HG02678 (cell line): Measurements from ENCODE around the gene TEKT2.

Experiments used
- ATAC-seq: cut with Tn5 transposase; IDR thresholded peaks from one replicate; pipeline ENCODE4 v1.9.1; 2021; ENCODE audit warnings: mild to moderate bottlenecking, moderate library complexity; ENCODE audit not compliant: unreplicated experiment

The TEKT2 gene

GRCh38 chr1:36083635-36084496 is at the start of gene TEKT2:
Gene TEKT2 (plus strand): TSS chr1:36084094. CDS start chr1:36084922, 828 bp downstream.
- no peak for ATAC-seq

GRCh38 chr1:36034692-36035091 is 49.2 kb upstream of the TEKT2 start:
- ATAC-seq, result no peak

GRCh38 chr1:36035154-36035553 is 48.7 kb upstream of the TEKT2 start:
- no peak for ATAC-seq

- ATAC-seq, result no peak
These were observed 43.7 kb upstream of the TEKT2 start for GRCh38 chr1:36040238-36040637.

- ATAC-seq, result no peak
These were observed 32.1 kb upstream of the TEKT2 start for GRCh38 chr1:36051821-36052220.

GRCh38 chr1:36053978-36054377 is 29.9 kb upstream of the TEKT2 start:
- no peak for ATAC-seq

GRCh38 chr1:36055706-36056105 is 28.2 kb upstream of the TEKT2 start:
- no peak for ATAC-seq

- no peak for ATAC-seq
These were observed 21.6 kb upstream of the TEKT2 start for GRCh38 chr1:36062315-36062714.

- no peak for ATAC-seq
These were observed 16.0 kb upstream of the TEKT2 start for GRCh38 chr1:36067871-36068270.

- ATAC-seq, result no peak
These were observed 15.0 kb upstream of the TEKT2 start for GRCh38 chr1:36068866-36069265.

- ATAC-seq, result no peak
These were observed 13.5 kb upstream of the TEKT2 start for GRCh38 chr1:36070349-36070748.

GRCh38 chr1:36076979-36077573 is 6.8 kb upstream of the TEKT2 start:
- ATAC-seq, result no peak

- ATAC-seq, result no peak
These were observed 3.7 kb upstream of the TEKT2 start for GRCh38 chr1:36080236-36080635.

GRCh38 chr1:36080801-36081200 is 3.1 kb upstream of the TEKT2 start:
- no peak for ATAC-seq

- no peak for ATAC-seq
These were observed 1.9 kb upstream of the TEKT2 start for GRCh38 chr1:36081926-36082485.

GRCh38 chr1:36083219-36083618 is 675 bp upstream of the TEKT2 start:
- ATAC-seq, result no peak

- ATAC-seq, result no peak
These were observed 712 bp downstream of the TEKT2 start for GRCh38 chr1:36084497-36085115.

GRCh38 chr1:36085126-36085525 is 1.2 kb downstream of the TEKT2 start:
- no peak for ATAC-seq

- no peak for ATAC-seq
These were observed 2.0 kb downstream of the TEKT2 start for GRCh38 chr1:36085686-36086526.

GRCh38 chr1:36086529-36087232 is 2.8 kb downstream of the TEKT2 start:
- ATAC-seq, result no peak
